GM19467 (cell line): ENCODE results near the gene PSAT1.

Experiments
- ATAC-seq: cut with Tn5 transposase; IDR thresholded peaks from one replicate; pipeline ENCODE4 v1.9.1; 2021; ENCODE audit warnings: mild to moderate bottlenecking, moderate library complexity; ENCODE audit not compliant: unreplicated experiment

Gene PSAT1

GRCh38 chr9:78314953-78315870 is 18.3 kb downstream of the PSAT1 start:
- no peak for ATAC-seq

- no peak for ATAC-seq
Observed at GRCh38 chr9:78316166-78316892, 19.4 kb downstream of the PSAT1 start.

DNA sequence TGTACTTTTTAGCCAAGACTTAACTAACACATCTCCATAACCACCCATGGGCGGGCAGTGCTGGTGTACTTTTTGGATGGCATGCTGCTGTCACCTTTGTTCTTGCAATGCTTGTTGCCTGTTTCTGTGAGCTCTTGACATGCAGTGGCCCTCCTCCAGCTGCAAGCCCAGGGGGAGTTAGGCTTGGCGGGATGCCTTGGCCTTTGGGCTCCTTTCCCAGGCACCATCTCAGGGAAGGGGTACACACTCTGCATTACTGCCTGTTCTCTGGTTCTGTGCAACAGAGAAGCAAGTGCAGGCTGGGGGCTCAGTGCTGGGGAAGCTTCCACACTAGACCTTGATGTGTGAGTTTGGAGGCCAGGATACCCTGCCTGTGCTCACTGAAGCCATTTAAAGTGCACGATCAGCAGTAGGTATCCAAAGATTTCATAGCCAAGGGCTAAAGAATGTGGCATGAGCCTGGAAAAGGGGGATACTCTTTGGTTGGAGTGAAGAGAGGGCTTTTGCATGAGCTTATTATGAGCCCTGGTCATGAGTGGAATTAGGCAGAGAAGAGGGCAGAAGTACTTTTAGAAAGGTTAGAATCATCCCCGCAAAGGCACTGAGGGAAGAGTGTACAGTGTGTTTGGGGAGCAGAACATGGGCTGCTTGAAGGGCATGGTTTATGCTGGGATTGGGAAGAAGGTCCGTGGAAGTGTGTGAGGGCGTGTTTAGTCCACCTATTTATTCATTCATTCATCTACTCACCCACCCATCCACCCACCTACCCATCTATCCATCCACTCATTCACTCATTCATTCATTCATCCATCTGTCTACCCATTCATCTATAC is 22.5 kb downstream of the PSAT1 start:
- ATAC-seq = no peak

DNA sequence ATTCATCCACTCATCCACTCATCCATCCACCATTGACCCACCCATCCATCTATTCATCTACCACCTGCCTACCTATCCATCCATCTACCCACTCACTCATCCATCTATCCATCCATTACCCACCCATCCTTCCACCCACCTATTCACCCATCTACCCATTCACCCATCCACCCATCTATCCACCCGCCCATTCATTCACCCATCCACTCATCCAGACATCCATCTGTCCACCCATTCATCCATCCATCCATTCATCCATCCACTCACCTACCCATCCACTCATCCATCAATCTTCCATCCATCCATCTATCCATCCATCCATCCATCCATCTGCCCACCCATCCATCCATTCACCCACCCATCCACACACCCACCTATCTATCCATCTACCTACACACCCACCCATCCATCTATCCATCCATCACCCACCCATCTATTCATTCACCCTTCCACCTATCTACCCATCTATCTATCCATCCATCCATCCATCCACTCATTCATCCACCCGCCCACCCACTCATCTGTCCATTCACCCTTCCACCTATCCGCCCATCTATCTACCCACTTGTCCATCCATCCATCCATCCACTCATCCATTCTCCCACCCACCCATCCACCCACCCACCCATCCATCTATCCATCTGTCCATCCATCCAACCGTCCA is 23.2 kb downstream of the PSAT1 start:
- ATAC-seq = no peak

DNA sequence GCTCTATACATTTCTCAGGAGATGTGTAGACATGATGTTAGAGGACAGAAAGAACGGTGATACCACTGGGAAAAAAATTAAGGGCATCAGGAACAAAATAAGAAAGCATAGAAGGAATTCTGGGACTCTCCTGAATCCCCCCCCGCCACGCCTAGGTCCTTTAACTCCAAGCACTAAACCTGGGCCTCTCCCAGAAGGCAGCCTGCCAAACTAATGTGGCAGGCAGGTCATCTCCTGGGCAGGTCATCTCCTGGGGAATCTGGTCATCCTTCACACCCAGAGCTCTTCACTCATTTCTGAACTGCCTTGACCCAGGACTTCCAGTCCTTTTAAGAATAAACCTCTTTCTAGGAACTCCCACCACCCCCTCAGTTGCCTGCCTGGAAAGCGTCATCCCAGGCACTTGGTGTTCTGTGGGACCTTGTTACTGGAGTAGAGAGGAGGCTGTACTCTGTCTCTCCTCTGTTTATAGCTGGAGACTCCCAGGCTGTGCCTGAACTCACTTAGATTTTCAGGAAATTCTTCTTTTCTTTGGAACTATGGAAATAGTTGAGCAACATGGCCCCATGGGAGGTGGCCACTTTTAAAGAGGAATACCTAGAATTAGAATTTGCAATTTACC is 24.1 kb downstream of the PSAT1 start:
- no peak for ATAC-seq

GRCh38 chr9:78321505-78321904 is 24.6 kb downstream of the PSAT1 start:
- no peak for ATAC-seq

DNA sequence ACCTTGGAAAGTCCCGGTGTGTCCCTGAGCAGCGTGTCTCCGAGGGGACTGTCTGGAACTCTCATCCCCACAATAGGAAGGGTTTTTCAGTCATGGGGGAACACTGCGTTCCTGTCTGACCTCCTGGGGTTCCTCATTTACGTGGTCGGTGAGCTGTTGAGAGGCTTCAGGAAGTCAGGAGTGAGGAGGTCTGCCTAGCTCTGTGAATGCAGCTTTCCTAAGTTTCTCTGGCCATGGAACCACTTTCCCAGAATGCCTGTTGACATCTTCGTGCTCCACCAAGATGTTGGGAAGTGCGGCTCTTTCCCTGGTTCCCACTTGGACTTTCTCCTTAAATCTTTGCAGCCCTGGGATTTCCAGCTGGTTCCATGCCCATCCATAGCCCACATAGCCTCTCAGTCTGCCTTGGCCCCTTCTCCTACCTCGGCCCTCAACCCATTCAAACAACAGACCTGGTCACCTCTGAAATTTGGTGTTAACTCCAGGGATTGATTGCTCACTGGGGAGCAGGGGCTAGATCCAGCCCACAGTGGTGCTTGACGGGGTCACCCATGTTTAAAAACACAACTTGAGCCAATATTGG is 27.2 kb downstream of the PSAT1 start:
- ATAC-seq = no peak

- no peak for ATAC-seq
Observed at GRCh38 chr9:78324682-78325081, 27.8 kb downstream of the PSAT1 start.

- ATAC-seq = no peak
Observed at GRCh38 chr9:78325343-78325742, 28.4 kb downstream of the PSAT1 start.

DNA sequence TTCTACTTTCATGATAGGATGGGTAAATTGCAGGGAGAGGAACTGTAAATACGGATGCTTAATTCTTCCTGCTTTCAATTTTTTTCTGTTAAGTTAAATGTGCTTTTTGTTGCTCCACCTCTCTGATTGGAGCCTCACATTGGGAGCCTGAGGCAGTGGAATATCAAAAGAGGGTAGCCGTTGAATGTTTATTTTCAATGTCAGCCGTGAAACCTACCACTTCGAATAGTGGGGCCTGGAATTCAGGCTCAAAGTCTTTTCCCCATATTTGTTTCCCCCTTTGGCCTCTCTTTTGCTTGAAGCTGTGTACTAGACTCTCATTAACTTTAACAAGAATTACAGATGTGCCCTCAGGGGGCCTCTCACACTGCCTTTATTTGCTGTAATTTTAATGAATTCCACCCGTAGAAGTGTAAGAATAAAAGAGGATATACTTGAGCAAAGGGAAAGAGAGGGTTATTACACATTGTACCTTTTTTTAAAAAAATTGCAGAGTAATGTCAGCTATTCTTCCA is 29.0 kb downstream of the PSAT1 start:
- ATAC-seq = no peak

- no peak for ATAC-seq
Observed at GRCh38 chr9:78326564-78326963, 29.6 kb downstream of the PSAT1 start.

GRCh38 chr9:78332381-78332780 is 35.5 kb downstream of the PSAT1 start:
- ATAC-seq = no peak

GRCh38 chr9:78348848-78349247 is 51.9 kb downstream of the PSAT1 start:
- ATAC-seq = no peak

DNA sequence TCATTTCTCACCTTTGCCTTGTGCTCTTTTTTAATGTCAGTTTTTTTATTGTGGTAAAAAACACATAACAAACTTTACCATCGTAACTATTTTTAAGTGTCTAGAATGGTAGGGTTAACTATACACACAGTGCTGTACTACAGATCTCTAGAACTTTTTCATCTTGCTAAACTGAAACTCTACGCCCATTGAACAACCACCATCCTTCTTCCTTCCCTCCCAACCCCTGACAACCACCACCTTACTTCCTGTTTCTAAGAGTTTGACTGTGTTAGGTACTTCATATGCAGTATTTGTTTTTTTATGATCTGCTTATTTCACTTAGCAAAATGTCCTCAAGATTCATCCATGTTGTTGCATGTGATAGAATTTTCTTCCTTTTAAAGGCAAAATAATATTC is 54.9 kb downstream of the PSAT1 start:
- peak; percentile 59 for ATAC-seq

DNA sequence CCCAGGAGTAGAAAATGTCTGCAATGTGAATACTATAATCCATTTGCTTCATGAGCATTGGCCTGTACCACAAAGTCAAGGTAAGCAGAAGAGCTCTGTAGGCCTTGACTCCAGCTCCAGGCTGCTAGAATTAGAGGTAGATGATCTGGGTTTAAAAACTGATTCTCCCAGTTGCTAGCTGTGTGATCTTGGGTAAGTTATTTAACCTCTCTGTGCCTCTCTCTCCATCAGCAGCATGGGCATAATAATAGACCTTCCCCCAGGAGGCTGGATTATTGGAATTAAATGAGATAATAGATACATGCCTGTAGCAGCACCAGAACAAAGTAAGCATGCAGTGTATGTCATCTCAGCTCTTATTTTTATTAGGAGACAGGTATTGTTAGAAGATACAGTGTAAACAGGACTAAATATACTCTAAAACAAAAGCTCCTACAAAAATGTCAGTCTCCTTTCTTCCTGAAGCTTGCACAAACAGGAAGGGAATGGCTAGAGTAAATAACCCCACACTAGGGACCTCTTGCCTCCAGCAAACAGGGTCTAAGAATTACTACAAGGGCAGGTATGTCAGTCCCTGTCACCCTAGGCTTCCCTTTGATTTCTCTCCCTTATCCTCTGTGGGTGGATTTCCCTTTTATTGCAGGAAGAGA is 57.5 kb downstream of the PSAT1 start:
- ATAC-seq = no peak

GRCh38 chr9:78354989-78355388 is 58.1 kb downstream of the PSAT1 start:
- no peak for ATAC-seq

GRCh38 chr9:78356634-78357033 is 59.7 kb downstream of the PSAT1 start:
- ATAC-seq = no peak

GRCh38 chr9:78357165-78357873 is 60.4 kb downstream of the PSAT1 start:
- ATAC-seq = no peak
